PFSK-1 (cell line): ENCODE results near the gene CYLD.

Experiments used
- FOXP2 ChIP-seq: optimal IDR thresholded peaks from 2 replicates; pipeline ENCODE3; 2011; ENCODE audit warnings: borderline replicate concordance, control low read depth, inconsistent platforms; ENCODE audit not compliant: insufficient read depth; ENCODE audit errors: extremely low read length, extremely low read depth
- POLR2AphosphoS5 ChIP-seq: IDR thresholded peaks from 2 replicates; pipeline ENCODE4 v1.6.1; 2012; ENCODE audit warnings: low read depth, mild to moderate bottlenecking, control low read depth, low read length, moderate library complexity
- SIN3A ChIP-seq: IDR thresholded peaks from 2 replicates; pipeline ENCODE4 v1.6.1; 2012; ENCODE audit warnings: mild to moderate bottlenecking, low read length, moderate library complexity, borderline replicate concordance; ENCODE audit not compliant: insufficient read depth
- TAF1 ChIP-seq: IDR thresholded peaks from 2 replicates; pipeline ENCODE4 v1.6.1; 2012; ENCODE audit warnings: low read length, control low read depth, borderline replicate concordance; ENCODE audit not compliant: insufficient read depth
- TF ChIP-seq, protein P1 (sequence below), 2 experiments: IDR thresholded peaks; 2 replicates each; pipeline versions ENCODE4 v1.6.1 to v1.8.0; 2011 to 2012; ENCODE audit warnings: low read depth in 2 of 2, low read length in 2 of 2, control low read depth in 1 of 2, inconsistent platforms in 1 of 2, mild to moderate bottlenecking in 1 of 2, moderate library complexity in 1 of 2; ENCODE audit not compliant: insufficient read depth in 1 of 2

The CYLD gene

DNA sequence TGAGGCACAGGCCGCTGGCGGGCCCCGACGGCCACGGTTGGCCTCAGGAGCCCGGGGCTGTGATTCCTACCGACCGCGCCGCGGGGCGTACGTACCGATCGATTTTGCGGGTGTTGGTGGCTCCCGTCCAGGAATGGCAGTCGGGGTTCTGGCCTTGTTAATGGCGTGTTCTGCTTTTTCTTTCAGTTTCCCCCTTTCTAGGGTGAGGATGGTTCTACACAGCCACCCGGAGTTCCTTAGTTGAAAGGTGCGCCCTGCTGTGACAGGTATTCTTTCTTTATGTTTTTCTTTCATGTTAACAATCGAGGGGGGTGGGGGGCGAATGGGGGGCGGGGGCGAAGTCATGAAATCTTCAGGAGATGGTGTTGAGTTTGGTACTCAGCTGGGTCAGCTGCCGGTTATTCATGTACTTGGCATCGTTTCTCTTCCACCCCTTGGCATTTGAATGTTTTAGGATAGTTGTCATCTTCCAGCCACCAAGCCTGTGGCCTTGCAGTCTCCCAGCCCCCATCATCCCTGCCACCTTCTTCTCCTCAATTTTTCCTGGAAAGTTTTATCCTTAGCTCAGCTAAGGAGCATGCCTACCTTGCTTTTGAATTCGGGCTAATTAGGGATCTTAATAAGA lies 802 bp downstream of the CYLD start:
- TF ChIP-seq FOXP2 (no peak), POLR2AphosphoS5 (no peak), TAF1 (no peak), SIN3A (no peak)
- TF ChIP-seq, protein P1, sequence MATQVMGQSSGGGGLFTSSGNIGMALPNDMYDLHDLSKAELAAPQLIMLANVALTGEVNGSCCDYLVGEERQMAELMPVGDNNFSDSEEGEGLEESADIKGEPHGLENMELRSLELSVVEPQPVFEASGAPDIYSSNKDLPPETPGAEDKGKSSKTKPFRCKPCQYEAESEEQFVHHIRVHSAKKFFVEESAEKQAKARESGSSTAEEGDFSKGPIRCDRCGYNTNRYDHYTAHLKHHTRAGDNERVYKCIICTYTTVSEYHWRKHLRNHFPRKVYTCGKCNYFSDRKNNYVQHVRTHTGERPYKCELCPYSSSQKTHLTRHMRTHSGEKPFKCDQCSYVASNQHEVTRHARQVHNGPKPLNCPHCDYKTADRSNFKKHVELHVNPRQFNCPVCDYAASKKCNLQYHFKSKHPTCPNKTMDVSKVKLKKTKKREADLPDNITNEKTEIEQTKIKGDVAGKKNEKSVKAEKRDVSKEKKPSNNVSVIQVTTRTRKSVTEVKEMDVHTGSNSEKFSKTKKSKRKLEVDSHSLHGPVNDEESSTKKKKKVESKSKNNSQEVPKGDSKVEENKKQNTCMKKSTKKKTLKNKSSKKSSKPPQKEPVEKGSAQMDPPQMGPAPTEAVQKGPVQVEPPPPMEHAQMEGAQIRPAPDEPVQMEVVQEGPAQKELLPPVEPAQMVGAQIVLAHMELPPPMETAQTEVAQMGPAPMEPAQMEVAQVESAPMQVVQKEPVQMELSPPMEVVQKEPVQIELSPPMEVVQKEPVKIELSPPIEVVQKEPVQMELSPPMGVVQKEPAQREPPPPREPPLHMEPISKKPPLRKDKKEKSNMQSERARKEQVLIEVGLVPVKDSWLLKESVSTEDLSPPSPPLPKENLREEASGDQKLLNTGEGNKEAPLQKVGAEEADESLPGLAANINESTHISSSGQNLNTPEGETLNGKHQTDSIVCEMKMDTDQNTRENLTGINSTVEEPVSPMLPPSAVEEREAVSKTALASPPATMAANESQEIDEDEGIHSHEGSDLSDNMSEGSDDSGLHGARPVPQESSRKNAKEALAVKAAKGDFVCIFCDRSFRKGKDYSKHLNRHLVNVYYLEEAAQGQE (IDR thresholded peaks at IDR 0.05; ENCODE audit: insufficient read depth in 1 of 2, low read depth in 2 of 2, low read length in 2 of 2): no peak

DNA sequence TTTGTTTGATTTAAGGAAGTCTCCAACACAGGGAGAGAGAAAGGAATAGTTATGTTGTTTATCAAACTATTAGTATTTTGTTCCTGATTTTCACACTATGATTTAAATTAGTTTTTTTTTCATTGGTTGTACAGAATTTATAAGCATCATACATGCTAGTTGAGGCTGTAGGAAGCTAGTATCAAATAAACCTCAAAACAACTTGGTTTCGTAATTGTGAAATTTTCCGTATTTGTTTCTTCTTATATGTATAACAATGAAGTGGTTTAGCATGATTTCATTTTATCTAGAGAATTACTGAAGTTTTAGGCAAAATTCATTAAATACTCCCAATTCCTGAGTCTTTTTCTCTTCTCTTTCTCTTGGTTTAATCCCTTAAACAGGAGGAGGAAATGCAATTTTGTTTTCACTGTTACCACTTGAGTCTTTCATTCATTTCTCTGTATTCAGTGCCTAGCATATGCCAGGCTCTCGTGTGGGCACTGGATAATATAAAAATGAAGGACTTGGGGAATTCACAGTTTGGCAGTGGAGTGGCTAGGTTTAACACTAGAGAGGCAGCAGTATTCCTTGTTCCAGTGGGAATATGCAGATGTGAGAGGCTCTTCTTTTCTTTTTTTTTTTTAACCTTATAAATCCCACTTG lies 1.8 kb downstream of the CYLD start:
- no peak for TF ChIP-seq POLR2AphosphoS5

DNA sequence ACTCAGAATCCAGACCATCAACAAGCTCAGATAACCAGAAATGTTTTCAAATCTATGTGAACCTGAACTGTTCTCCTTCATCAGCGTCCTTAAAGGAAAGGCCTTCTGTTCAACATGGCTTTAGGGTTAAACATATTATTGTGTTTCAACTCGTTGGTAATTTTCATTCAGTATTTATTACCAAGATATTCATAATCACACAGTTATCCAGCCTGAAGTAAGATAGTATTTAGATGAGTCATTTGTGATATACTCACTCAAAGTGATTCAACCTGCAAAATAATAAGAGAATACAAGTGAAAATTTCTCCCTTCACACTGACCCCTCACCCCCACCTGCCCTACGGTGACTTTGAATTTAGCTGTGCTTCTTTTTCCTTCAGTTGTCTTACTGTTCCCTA lies 3.0 kb downstream of the CYLD start:
- TF ChIP-seq SIN3A: no peak
- TF ChIP-seq FOXP2: no peak
- TF ChIP-seq TAF1: no peak
- TF ChIP-seq POLR2AphosphoS5: no peak
- TF ChIP-seq, protein P1 (IDR thresholded peaks at IDR 0.05; ENCODE audit: insufficient read depth in 1 of 2, low read depth in 2 of 2, low read length in 2 of 2): no peak

DNA sequence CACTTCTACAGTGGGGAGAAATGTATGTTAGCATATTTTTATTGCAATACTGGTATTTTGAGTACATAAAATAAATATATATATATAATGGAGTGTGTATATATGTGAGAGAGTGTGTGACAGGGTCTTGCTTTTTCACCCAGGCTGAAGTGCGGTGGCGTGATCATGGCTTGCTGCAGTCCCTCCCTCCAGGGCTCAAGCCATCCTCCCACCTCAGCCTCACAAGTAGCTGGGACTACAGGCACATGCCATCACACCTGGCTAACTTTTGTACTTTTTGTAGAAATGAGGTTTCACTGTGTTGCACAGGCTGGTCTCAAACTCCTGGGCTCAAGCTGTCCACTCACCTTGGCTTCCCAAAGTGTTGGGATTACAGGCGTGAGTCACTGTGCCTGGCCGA lies 4.1 kb downstream of the CYLD start:
- TF ChIP-seq TAF1 (no peak), SIN3A (no peak), FOXP2 (no peak), POLR2AphosphoS5 (no peak)
- TF ChIP-seq, protein P1 (IDR thresholded peaks at IDR 0.05; ENCODE audit: insufficient read depth in 1 of 2, low read depth in 2 of 2, low read length in 2 of 2): no peak

DNA sequence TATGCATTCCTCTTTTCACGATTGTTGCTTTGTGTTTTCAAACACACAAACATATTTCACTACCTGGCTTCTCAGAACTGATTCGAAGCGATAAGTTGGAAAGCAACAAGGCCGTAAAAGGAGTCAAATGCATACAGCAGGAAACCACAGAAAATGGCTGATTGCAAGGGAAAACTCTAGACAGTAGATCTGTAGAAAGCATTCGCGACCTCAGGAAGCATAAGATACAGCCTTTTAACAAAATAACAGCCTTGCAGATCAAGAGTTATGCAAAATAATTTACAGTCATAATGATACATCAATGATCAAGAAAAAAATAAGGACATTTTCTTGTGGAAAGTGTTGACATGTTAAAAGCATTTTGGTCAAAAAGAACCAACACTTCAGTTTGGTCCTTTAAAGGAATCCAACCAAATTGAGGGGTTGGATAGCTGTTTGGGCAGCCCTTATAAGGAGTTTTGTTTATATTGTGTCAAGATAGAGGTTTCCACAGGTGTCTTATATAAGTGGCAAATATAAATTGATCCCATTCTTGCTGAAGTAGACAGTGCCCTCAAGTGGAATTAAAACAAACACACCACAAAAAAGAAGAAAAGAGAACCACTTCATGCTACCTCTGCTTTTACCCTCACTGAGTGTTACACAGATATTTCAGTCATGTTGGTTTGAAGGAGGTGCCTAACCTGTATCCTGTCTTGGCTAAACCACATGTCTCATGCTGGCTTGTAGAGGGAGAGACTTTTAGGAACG lies 5.5 kb downstream of the CYLD start:
- TF ChIP-seq TAF1 (no peak), SIN3A (no peak), FOXP2 (no peak), POLR2AphosphoS5 (no peak)
- TF ChIP-seq, protein P1 (IDR thresholded peaks at IDR 0.05; ENCODE audit: insufficient read depth in 1 of 2, low read depth in 2 of 2, low read length in 2 of 2): no peak
